ENCODE measurements around the gene MTMR3. TPM values are rescaled to one million over a fixed set of nuclear protein-coding genes. Genes with fewer than 3 reads are reported as not detected.

The MTMR3 gene
- total RNA-seq, 1 experiment from 2014 or later = 27.0 TPM

DNA sequence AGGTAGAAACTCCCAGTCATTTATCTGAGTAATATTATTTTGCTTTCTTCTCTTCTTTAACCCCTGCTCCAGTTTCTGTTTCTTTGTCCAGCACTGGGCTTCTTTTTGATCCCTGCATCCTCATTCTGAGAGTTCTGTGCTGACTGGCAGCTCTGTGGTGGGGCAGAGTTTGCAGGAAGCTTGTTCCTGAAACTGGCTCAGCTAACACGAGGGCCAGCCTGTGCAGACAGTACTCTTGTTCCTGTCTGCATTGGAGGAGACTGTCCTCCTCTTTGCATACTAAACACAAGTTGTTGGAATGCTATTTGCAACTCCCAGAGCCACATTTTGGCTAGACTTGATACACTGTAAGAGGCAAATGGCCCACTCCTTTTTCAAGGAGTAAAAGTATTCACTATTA is 104.2 kb downstream of the MTMR3 start:
- BruUV-seq (replicated peaks) = no TSS peak
- Histone ChIP-seq H3K79me2 (ENCODE audit: insufficient read depth, low read length) (no peaks in the 10 kb centered on the region), H3K36me3 (ENCODE audit: control insufficient read depth in 1 of 2, insufficient read depth in 2 of 2, low read length in 2 of 2) (peaks cover 0 to 3% of the 10 kb centered on the region in 2 experiments; a peak in 2 of 4 replicates), H3K9me2 (ENCODE audit: insufficient read depth) (no peaks in the 10 kb centered on the region), H3K4me1 (ENCODE audit: control insufficient read depth in 1 of 2, insufficient read depth in 2 of 2, low read length in 2 of 2) (no peaks in the 10 kb centered on the region), H4K20me1 (ENCODE audit: insufficient read depth) (no peaks in the 10 kb centered on the region; the same call in 1 of the 2 replicates), H3K4me3 (replicated peaks in 1 of 2; ENCODE audit: low read depth in 1 of 2, low read length in 2 of 2) (no peak overlapping the region), H2AFZ (ENCODE audit: low read depth, low read length, poor library complexity, severe bottlenecking) (no peak overlapping the region), H3K9me3 (ENCODE audit: control insufficient read depth in 1 of 2, insufficient read depth in 1 of 2, low read depth in 1 of 2, low read length in 2 of 2) (no peaks in the 10 kb centered on the region), H3K27me3 (ENCODE audit: insufficient read depth, low read length) (no peaks in the 10 kb centered on the region), H3K4me2 (ENCODE audit: low read length) (no peak overlapping the region), H3K27ac (ENCODE audit: low read depth, low read length) (no peak overlapping the region), H3K9ac (ENCODE audit: low read length) (no peak overlapping the region)
- intact Hi-C loops (cut with micrococcal nuclease) = no loop called here
- no peak for DNase-seq (ENCODE audit: low read depth, low spot score)
- TF ChIP-seq POLR2A (IDR thresholded peaks at IDR 0.05; ENCODE audit: borderline replicate concordance, extremely low read depth, insufficient read depth, insufficient read length) (no peak), SRF (IDR thresholded peaks at IDR 0.05; ENCODE audit: low read depth) (no peak), SP1 (IDR thresholded peaks at IDR 0.05; ENCODE audit: low read depth) (no peak), REST (IDR thresholded peaks at IDR 0.05; ENCODE audit: low read depth) (no peak), JUND (IDR thresholded peaks at IDR 0.05) (no peak), CEBPB (IDR thresholded peaks at IDR 0.05; ENCODE audit: low read depth) (no peak), TCF7L2 (IDR thresholded peaks at IDR 0.05; ENCODE audit: borderline replicate concordance, extremely low read depth, insufficient read depth, insufficient read length) (no peak)
- TF ChIP-seq, protein P1, sequence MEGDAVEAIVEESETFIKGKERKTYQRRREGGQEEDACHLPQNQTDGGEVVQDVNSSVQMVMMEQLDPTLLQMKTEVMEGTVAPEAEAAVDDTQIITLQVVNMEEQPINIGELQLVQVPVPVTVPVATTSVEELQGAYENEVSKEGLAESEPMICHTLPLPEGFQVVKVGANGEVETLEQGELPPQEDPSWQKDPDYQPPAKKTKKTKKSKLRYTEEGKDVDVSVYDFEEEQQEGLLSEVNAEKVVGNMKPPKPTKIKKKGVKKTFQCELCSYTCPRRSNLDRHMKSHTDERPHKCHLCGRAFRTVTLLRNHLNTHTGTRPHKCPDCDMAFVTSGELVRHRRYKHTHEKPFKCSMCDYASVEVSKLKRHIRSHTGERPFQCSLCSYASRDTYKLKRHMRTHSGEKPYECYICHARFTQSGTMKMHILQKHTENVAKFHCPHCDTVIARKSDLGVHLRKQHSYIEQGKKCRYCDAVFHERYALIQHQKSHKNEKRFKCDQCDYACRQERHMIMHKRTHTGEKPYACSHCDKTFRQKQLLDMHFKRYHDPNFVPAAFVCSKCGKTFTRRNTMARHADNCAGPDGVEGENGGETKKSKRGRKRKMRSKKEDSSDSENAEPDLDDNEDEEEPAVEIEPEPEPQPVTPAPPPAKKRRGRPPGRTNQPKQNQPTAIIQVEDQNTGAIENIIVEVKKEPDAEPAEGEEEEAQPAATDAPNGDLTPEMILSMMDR (IDR thresholded peaks at IDR 0.05 in 2 of 3, conservative IDR thresholded peaks at IDR 0.05 in 1 of 3; ENCODE audit: borderline replicate concordance in 1 of 3, insufficient read depth in 1 of 3, low read depth in 2 of 3, low read length in 2 of 3) = no peak
- RAD21 ChIA-PET (ENCODE audit: low non-redundant PET in 1 of 2, low total read pairs in 2 of 2, uncharacterized antibody in 2 of 2, unreplicated experiment in 2 of 2) = no interaction called here
- ATAC-seq = no peak
- CTCF ChIA-PET = no interaction called here
- POLR2A ChIA-PET = no interaction called here

All from HCT116 (cell line).